ENCODE data around the gene CKS1B.

DNA sequence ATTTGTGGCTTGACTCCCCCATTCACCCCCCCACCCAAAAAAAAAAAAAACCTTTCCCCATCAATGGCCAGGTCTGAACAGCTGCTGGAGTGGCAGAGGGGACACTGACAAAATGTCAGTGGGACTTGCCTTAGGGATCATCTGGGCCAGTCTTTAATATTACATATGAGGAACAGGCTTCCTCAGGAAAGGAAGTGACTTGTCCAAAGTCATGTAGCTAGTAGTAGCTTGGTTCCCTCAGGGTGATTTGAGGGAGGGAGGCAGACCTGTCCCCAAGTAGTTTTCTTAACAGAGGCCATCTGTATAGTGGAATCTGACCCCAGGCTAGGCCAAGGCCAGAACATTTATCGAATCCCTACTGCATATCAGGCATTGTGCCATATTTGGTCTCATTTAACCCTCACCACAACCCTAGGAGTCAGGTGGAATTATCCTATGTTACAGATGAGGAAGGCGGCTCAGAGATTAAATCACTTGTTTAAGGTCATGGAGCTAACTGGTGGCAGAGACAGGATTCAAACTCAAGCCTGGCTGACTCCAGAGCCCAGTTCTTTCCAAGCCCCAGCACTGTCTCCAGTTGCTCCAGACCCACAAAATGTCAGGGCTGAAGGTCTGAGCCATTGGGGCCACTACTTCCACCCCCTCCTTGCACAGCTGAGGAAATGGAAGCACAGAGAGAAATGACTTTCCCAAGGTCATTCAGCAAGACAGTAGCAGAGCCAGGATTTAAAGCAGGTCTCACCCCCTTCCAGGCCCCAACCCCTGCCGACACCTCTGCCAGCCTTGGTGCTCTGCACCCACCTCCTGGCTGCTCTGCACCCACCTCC, 38.5 kb downstream of the CKS1B start:
- TF ChIP-seq, protein P1, sequence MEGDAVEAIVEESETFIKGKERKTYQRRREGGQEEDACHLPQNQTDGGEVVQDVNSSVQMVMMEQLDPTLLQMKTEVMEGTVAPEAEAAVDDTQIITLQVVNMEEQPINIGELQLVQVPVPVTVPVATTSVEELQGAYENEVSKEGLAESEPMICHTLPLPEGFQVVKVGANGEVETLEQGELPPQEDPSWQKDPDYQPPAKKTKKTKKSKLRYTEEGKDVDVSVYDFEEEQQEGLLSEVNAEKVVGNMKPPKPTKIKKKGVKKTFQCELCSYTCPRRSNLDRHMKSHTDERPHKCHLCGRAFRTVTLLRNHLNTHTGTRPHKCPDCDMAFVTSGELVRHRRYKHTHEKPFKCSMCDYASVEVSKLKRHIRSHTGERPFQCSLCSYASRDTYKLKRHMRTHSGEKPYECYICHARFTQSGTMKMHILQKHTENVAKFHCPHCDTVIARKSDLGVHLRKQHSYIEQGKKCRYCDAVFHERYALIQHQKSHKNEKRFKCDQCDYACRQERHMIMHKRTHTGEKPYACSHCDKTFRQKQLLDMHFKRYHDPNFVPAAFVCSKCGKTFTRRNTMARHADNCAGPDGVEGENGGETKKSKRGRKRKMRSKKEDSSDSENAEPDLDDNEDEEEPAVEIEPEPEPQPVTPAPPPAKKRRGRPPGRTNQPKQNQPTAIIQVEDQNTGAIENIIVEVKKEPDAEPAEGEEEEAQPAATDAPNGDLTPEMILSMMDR (IDR thresholded peaks at IDR 0.05) = no peak
- no peak for TF ChIP-seq POLR2A (IDR thresholded peaks at IDR 0.05)
